Erythroblast (primary cell): ENCODE results near the gene SLC26A1.

ENCODE experiments used
- GATA1 ChIP-seq: IDR thresholded peaks from 2 replicates; pipeline ENCODE4 v1.6.1; 2011; ENCODE audit warnings: low read depth, mild to moderate bottlenecking, control low read depth, low read length, moderate library complexity
- POLR2A ChIP-seq: IDR thresholded peaks from 2 replicates; pipeline ENCODE4 v1.6.1; 2011; ENCODE audit warnings: mild to moderate bottlenecking, low read length

GRCh38 chr4:1009542-1010394 is 16.6 kb upstream of the SLC26A1 start:
- TF ChIP-seq POLR2A (no peak), GATA1 (no peak)
